ENCODE data around the gene PAXIP1.

GRCh38 chr7:155027879-155028278 is 25.0 kb upstream of the PAXIP1 start:
- TF ChIP-seq CTCF (IDR thresholded peaks at IDR 0.05) (no peak), POLR2A (IDR thresholded peaks at IDR 0.05) (no peak)

Data from right lobe of liver (tissue), 4 donors.